Activated naive CD8-positive, alpha-beta T cell (primary cell): ENCODE data around the gene RBM20.
A peak's percentile ranks its signal among the peaks of the same experiment; 100 is the strongest.

Source experiments
- H3K27ac Mint-ChIP-seq: one replicate; pipeline ENCODE4 v1.8.0; 2021; ENCODE audit warnings: mixed read lengths
- H3K27me3 Mint-ChIP-seq: one replicate; pipeline ENCODE4 v1.8.0; 2021; ENCODE audit warnings: mixed read lengths
- H3K36me3 Mint-ChIP-seq: one replicate; pipeline ENCODE4 v1.8.0; 2021; ENCODE audit warnings: mixed read lengths
- H3K4me1 Mint-ChIP-seq: one replicate; pipeline ENCODE4 v1.8.0; 2021; ENCODE audit warnings: low read depth, mixed read lengths
- H3K4me3 Mint-ChIP-seq: one replicate; pipeline ENCODE4 v1.8.0; 2021; ENCODE audit warnings: mild to moderate bottlenecking, mixed read lengths
- H3K9me3 Mint-ChIP-seq: one replicate; pipeline ENCODE4 v1.8.0; 2021; ENCODE audit warnings: low read depth, mixed read lengths

RBM20 gene

DNA sequence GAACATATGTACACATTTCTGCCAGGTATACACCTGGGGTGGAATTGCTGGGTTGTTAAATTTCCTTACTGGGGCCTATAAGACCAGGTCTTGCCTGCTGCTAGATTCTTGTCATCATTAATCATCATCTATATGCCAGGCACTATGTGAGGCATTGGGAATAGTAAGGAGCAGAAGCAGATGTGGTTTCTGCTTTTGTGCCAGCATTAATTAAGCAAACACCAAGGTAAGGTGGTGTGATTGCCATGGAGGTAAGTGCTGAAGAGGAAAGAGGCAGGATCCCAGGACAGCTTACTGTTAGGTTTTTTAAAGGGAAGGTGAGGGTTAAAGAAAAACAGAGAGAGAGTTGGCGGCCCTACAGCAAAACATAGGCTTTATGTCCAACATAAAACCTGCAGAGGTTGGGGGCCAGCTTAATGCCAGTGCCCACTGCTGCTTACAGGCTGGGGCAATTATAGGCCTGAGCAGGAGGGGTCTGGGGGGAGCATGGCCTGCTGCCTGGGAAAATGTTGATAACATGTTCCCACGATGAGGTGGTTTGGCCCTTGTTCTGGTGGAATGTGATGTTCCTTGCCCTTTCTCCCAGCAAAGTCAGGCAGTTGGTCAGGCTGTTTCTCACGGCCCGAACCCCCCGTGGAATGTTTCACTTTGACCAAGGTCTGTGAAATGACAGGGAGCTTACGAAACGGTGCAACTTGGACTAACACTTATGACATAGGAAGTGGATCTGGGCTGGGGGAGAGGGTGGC is 93.9 kb downstream of the RBM20 start:
- Mint-ChIP-seq H3K4me1 (peaks cover 29% of the 10 kb centered on the region), H3K36me3 (peaks cover 2% of the 10 kb centered on the region), H3K9me3 (no peaks in the 10 kb centered on the region), H3K27ac (no peak overlapping the region), H3K4me3 (no peak overlapping the region), H3K27me3 (peaks cover 4% of the 10 kb centered on the region)

DNA sequence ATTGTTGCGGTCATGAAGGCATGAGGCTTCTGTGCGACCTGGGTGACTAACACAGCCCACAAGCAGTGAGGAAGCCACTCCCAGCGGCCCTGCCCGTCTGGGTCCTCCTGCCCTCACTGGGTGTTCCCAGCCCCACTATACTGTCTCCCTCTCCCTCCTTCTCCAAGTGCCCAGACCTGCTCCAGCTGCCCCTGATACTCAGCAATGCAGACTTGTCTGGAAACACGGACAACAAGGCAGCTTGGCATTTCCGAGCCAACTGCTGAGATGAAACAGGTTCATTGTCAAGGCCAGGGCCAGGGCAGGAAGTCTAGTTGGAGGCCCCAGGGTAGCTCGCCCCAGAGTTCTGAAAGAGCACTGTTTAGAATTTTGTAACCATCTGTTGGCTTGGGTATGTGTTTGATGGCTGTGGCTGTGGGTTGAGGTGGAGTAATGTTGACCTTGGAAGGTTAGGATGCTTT is 95.7 kb downstream of the RBM20 start:
- Mint-ChIP-seq H3K27me3 (peaks cover 3% of the 10 kb centered on the region), H3K4me1 (peaks cover 24% of the 10 kb centered on the region), H3K36me3 (peaks cover 2% of the 10 kb centered on the region), H3K9me3 (no peaks in the 10 kb centered on the region), H3K4me3 (no peak overlapping the region), H3K27ac (no peak overlapping the region)

DNA sequence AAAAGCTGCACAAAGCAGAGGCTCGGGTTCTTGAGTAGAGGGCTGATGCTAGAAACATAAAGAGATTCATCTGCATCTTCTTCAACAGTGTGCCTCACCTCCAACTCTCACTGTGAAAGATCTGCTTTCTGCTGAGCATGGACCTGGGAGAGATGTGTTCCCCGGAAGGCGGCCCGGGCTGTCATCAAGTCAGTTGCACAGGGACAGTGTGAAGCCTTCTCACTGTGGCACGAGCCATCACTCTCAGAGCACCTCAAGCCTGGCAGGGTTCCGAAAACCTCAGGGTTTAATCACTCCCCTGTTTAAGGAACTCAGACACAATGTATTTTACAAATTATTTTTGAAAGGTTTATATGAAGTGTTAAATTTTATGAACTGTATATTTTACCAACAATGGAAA is 98.7 kb downstream of the RBM20 start:
- Mint-ChIP-seq H3K27ac (no peak overlapping the region), H3K27me3 (no peaks in the 10 kb centered on the region), H3K4me1 (peaks cover 37% of the 10 kb centered on the region), H3K4me3 (no peak overlapping the region), H3K36me3 (no peaks in the 10 kb centered on the region), H3K9me3 (no peaks in the 10 kb centered on the region)

DNA sequence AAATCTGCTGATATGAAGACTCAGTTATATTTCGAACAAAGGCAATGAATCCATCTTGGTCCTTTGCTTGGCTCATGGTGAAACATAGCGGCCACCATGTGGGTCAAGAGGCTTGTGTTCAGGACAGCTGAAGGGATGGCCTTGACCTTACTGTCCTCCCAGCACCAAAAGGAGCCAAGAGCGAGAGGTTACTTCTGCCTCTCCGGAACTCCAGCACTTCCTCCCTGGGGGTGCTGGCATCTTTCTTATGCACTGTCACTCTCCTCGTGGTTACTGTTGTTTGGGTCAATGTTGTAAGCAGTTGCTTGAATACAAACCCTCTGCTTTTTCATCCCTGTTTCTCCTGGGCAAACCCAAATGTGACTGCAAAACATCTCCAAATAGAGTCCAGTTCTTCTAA is 100.6 kb downstream of the RBM20 start:
- H3K36me3 Mint-ChIP-seq, result no peaks in the 10 kb centered on the region
- H3K9me3 Mint-ChIP-seq, result peaks cover 4% of the 10 kb centered on the region
- H3K4me1 Mint-ChIP-seq, result peaks cover 48% of the 10 kb centered on the region
- no peak overlapping the region for H3K4me3 Mint-ChIP-seq
- H3K27ac Mint-ChIP-seq, result peak overlapping the region; percentile 22
- no peaks in the 10 kb centered on the region for H3K27me3 Mint-ChIP-seq

DNA sequence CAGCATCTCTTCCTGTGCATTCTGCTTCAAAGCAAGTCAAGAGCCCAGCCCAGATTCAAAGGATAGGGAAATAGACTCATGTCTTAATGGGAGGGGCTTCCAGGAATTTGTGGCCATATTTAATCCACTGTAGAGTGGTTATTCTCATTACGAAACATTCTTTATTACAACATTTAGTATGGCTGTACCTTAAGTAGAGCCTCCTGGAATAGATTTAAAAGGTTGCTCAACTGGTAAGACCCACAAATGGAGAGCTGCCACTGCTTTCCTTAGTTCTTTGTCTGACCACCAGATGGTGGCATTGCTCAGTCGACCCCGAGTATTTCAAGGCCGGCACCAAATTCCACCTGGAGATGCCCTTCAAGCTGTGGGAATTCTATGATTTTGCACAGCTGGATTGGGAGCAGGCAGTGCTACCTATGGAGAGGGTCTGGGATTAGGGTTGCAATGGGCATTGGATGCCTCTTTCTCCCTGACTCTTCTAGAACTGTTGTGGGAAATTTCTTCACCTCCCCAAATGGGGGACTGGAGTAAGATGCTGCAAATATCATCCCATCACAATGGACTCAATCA is 102.2 kb downstream of the RBM20 start:
- Mint-ChIP-seq H3K27me3 (no peaks in the 10 kb centered on the region), H3K36me3 (no peaks in the 10 kb centered on the region), H3K4me3 (no peak overlapping the region), H3K9me3 (peaks cover 4% of the 10 kb centered on the region), H3K27ac (no peak overlapping the region), H3K4me1 (peaks cover 55% of the 10 kb centered on the region)

DNA sequence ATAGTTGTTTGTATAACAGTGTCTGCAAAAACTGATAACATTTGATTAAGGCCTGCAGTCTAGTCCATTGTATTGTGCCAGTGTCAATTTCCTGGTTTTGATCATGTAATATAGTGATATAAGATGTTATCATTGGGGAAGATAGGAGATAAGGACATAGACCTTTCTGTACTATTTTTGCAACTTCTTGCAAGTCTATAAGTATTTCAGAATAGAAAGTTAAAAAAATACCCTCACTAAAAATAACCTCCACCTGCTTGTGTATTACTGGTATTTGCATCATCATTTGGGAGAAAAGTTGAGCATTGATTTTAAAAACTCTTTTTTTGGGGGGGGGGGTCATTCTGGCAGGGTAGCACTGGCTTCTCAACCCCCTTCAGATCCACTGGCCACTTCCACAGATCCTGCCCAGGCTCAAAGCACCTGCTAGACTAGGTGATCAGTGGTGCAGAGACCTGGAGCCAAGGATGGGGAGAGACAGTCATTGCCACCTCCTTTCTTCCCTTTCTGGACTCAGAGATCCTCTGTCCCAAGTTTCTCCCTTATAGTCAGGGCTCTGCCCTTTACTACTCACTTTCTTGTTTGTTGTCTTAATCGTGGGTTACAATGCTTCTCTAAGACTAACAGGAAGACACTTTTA is 103.0 kb downstream of the RBM20 start:
- H3K4me1 Mint-ChIP-seq, result peaks cover 61% of the 10 kb centered on the region
- peak overlapping the region; percentile 39 for H3K4me3 Mint-ChIP-seq
- H3K27me3 Mint-ChIP-seq, result no peaks in the 10 kb centered on the region
- H3K9me3 Mint-ChIP-seq, result peaks cover 4% of the 10 kb centered on the region
- no peaks in the 10 kb centered on the region for H3K36me3 Mint-ChIP-seq
- peak overlapping the region; percentile 76 for H3K27ac Mint-ChIP-seq

DNA sequence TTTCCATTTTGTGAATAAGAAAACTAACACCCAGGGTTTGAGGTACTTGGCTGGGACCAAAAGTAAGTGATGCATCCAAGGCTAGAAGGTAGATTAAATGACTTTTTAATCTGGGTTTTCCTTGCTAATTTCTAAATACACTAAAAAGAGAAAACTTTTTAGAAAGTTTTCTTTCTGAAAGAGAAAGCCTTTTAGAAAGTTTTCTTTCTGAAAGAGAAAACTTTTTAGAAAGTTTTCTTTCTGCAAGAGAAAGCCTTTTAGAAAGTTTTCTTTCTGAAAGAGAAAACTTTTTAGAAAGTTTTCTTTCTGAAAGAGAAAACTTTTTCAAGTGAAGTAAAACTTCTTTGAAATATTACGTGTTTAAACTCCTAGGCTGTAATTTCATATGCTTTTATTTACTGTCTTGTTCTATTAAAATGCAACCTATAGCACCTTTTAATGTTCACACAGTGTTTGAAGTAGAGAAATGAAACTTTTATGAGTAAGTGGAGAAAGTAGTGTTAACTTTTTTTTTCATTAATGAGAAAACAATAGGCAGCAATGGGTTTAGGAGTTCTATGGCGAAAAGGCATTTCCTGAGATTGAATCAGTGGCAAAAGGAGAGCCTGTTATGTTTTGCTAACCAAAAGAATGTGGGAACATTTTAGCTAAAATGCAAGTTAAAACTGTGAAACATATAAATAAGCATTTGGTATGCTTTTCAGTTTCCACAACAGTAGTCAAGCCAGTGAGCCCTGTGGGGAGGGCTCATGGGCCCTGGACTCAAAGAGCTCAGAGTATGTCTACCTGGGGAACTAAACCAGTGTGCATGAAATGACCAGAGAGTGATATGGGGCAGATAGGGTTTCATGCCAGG is 103.7 kb downstream of the RBM20 start:
- peak overlapping the region; percentile 57 for H3K4me3 Mint-ChIP-seq
- H3K4me1 Mint-ChIP-seq, result peaks cover 58% of the 10 kb centered on the region
- H3K27ac Mint-ChIP-seq, result peak overlapping the region; percentile 91
- H3K9me3 Mint-ChIP-seq, result peaks cover 4% of the 10 kb centered on the region
- no peaks in the 10 kb centered on the region for H3K27me3 Mint-ChIP-seq
- no peaks in the 10 kb centered on the region for H3K36me3 Mint-ChIP-seq

DNA sequence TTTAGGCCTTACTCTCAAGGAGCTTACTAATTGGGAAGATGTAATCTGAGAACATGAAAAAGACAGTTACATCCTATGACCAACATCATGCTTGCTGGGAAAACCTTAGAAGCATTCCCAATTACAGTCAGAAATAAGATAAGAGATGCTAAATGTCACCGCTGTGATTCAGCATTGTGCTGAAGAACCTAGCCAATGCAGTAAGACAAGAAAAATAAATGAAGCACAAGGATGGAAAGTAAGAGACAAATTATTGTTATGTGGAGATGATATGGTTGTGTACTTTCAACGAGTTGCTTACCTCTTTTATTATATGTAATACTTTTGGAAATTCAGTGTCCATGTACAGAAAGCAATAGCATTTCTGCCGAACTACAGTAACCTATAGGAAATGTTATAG is 104.8 kb downstream of the RBM20 start:
- H3K36me3 Mint-ChIP-seq, result no peaks in the 10 kb centered on the region
- H3K27me3 Mint-ChIP-seq, result no peaks in the 10 kb centered on the region
- H3K4me1 Mint-ChIP-seq, result peaks cover 64% of the 10 kb centered on the region
- H3K4me3 Mint-ChIP-seq, result no peak overlapping the region
- peak overlapping the region; percentile 91 for H3K27ac Mint-ChIP-seq
- peaks cover 4% of the 10 kb centered on the region for H3K9me3 Mint-ChIP-seq

DNA sequence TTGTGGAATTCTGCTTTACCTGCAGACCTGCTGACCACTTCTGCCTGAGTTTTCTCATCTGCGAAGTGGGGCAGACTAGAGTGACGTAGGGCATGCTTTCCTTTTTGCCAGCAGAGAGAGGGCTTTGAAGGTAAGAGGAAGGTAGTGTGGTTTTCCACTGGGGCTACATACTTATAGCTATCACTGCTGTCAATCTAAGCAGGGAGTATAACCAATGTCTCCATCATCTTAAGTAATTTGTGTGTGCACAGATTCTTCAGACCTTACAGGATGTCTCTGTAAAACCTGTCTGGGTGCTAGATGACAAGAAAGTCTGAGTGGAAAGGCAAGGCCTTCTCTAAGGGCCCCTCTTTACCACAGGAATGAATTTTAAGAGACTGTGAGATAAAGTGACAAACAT is 106.8 kb downstream of the RBM20 start:
- Mint-ChIP-seq H3K9me3 (peaks cover 4% of the 10 kb centered on the region), H3K36me3 (no peaks in the 10 kb centered on the region), H3K27ac (peak overlapping the region; percentile 85), H3K4me1 (peaks cover 71% of the 10 kb centered on the region), H3K27me3 (no peaks in the 10 kb centered on the region), H3K4me3 (peak overlapping the region; percentile 28)

DNA sequence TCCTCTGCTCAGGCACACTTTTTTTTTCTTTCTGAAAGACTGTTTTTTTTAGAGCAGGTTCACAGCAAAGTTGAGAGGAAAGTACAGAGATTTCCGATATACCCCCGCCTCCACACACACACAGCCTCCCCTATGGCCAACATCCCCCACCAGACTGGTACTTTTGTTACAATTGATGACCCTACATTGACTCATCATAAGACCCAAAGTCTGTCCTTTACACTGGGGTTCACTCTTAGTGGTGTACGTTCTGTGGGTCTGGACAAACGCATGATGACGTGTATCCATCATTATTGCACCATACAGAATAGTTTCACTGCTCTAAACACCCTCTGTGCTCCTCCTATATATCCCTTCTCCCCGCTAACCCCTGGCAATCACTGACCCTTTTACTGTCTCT is 107.7 kb downstream of the RBM20 start:
- Mint-ChIP-seq H3K36me3 (no peaks in the 10 kb centered on the region), H3K9me3 (peaks cover 4% of the 10 kb centered on the region), H3K27ac (peak overlapping the region; percentile 85), H3K27me3 (no peaks in the 10 kb centered on the region), H3K4me3 (peak overlapping the region; percentile 11), H3K4me1 (peaks cover 66% of the 10 kb centered on the region)

DNA sequence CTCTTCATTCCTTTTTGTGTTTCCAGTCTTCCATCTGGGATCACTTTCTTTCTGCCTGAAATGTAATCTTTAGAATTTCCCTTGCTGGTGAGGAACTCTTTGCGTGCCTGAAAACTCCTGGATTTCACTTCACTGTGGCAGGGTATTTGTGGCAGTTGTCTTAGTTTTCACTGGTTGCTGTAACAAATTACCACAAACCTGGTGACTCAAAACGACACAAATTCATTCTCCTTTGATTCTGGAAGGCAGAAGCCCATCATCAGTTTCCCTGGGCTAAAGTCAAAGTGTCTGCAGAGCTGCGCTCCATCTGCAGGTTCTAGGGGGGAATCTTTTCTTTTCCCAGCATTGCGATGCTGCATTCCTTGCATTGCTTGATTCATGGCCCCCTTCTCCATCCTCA is 109.3 kb downstream of the RBM20 start:
- Mint-ChIP-seq H3K27ac (no peak overlapping the region), H3K4me1 (peaks cover 51% of the 10 kb centered on the region), H3K4me3 (no peak overlapping the region), H3K36me3 (no peaks in the 10 kb centered on the region), H3K9me3 (peaks cover 4% of the 10 kb centered on the region), H3K27me3 (no peaks in the 10 kb centered on the region)

DNA sequence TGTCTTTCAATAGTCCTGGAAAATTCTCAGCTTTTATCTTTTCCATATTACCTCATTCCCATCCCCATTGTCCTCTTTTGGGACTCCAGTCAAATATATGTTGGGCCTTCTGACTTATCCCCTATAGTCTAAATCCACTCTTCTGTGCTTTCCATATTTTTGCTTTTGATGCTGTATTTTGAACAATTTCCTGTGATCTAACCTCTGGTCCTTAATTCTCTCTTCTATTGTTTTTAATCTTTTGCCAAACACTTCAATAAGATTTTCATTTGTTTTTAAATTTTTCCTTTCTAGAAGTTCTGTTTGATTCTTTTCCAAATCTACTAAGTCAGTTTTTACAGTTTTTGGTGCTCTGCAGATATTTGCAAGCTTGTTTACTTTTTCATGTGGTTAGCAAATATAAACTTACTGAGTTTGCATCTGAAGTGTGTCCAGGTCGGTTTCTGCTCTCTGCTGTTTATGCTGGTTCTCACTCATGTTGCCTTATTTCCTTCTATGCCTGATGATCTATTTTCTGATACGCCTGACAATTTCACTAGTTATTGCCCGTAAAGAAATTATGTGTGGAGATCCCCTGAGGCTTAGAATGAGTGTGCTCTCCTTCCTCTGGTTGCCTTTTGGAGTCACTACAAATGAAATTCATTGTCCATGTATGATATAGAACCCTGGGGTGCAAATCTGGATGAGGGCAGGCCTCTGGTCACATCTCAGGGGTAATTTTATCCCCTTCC is 110.4 kb downstream of the RBM20 start:
- H3K27ac Mint-ChIP-seq, result no peak overlapping the region
- peaks cover 44% of the 10 kb centered on the region for H3K4me1 Mint-ChIP-seq
- no peaks in the 10 kb centered on the region for H3K36me3 Mint-ChIP-seq
- H3K4me3 Mint-ChIP-seq, result no peak overlapping the region
- H3K27me3 Mint-ChIP-seq, result no peaks in the 10 kb centered on the region
- no peaks in the 10 kb centered on the region for H3K9me3 Mint-ChIP-seq

DNA sequence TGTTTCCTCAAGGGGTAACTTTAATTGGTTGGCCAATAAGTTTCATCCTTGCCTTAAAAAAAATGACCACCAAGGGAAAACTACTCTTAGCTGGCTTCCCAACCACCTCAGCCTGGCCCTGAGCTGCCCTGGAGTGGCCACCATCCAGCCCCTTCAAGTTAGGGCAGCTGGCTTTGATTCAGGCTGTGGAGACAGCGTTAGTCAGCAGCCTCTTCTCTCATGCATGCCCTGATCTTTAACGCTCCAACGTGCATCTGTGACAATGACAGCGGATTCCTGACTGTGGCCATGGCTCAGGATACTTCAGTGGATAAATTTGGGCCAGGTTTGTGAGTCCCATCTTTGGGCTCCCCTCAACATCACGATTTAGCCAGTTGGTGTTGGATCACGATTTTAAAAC is 111.6 kb downstream of the RBM20 start:
- Mint-ChIP-seq H3K27ac (no peak overlapping the region), H3K9me3 (no peaks in the 10 kb centered on the region), H3K27me3 (no peaks in the 10 kb centered on the region), H3K36me3 (no peaks in the 10 kb centered on the region), H3K4me1 (peaks cover 31% of the 10 kb centered on the region), H3K4me3 (no peak overlapping the region)

DNA sequence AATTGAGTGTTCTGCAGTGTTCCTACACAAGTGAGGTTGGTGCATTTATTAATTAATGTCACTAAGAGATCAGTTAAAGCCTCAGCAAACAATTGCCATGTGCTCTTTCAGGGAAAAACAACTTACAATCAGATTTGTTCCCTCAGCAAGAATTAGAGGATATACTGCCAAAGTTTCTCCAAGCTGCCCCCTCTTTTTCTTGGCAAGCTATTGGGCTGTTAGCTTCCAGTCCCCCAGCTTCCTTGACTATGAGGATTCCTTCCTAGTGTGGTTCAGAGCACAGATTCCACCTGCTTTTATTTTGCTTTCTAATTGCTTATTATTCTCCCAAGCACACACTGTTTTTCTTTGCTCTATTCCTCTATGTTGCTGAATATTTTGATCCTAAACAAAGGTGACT is 112.7 kb downstream of the RBM20 start:
- Mint-ChIP-seq H3K9me3 (no peaks in the 10 kb centered on the region), H3K27ac (no peak overlapping the region), H3K4me3 (no peak overlapping the region), H3K27me3 (no peaks in the 10 kb centered on the region), H3K36me3 (no peaks in the 10 kb centered on the region), H3K4me1 (peaks cover 20% of the 10 kb centered on the region)
